ENCODE data around the gene NR5A2.
"Not testable (repeated sequence)": the region's sequence is repeated elsewhere in the genome, so short reads cannot be mapped to it uniquely, and the experiment has no call there.

NR5A2 gene

GRCh38 chr1:200185191-200185590, 157.7 kb downstream of the NR5A2 start:
- not testable (repeated sequence) for H3K4me1 ChIP-seq (ENCODE audit: control insufficient read depth, low read depth, low read length); H3K27me3 ChIP-seq (ENCODE audit: control insufficient read depth, insufficient read depth, low read length); H3K27ac ChIP-seq (ENCODE audit: low read length); H3K9me3 ChIP-seq (ENCODE audit: control insufficient read depth, low read depth, low read length); H3K4me3 ChIP-seq (ENCODE audit: low read length); H3K9ac ChIP-seq (ENCODE audit: low read length); H3K36me3 ChIP-seq (ENCODE audit: control insufficient read depth, low read depth, low read length)

- not testable (repeated sequence) for H3K4me3 ChIP-seq (ENCODE audit: low read length); H3K27me3 ChIP-seq (ENCODE audit: control insufficient read depth, insufficient read depth, low read length)
Observed at GRCh38 chr1:200187332-200187731, 159.8 kb downstream of the NR5A2 start.

GRCh38 chr1:200191993-200192392, 164.5 kb downstream of the NR5A2 start:
- Histone ChIP-seq H3K9ac (ENCODE audit: low read length) (no peak overlapping the region), H3K9me3 (ENCODE audit: control insufficient read depth, low read depth, low read length) (no peaks in the 10 kb centered on the region), H3K4me1 (ENCODE audit: control insufficient read depth, low read depth, low read length) (no peaks in the 10 kb centered on the region), H3K4me3 (ENCODE audit: low read length) (no peak overlapping the region), H3K27ac (ENCODE audit: low read length) (no peak overlapping the region), H3K27me3 (ENCODE audit: control insufficient read depth, insufficient read depth, low read length) (no peaks in the 10 kb centered on the region), H3K36me3 (ENCODE audit: control insufficient read depth, low read depth, low read length) (no peaks in the 10 kb centered on the region)

More at GRCh38 chr1:200187332-200187731, 159.8 kb downstream of the NR5A2 start:
- H3K36me3 ChIP-seq (ENCODE audit: control insufficient read depth, low read depth, low read length); H3K27ac ChIP-seq (ENCODE audit: low read length); H3K9me3 ChIP-seq (ENCODE audit: control insufficient read depth, low read depth, low read length); H3K4me1 ChIP-seq (ENCODE audit: control insufficient read depth, low read depth, low read length); H3K9ac ChIP-seq (ENCODE audit: low read length): not testable (repeated sequence)

- Histone ChIP-seq H3K27ac (ENCODE audit: low read length) (no peak overlapping the region), H3K36me3 (ENCODE audit: control insufficient read depth, low read depth, low read length) (no peaks in the 10 kb centered on the region), H3K4me1 (ENCODE audit: control insufficient read depth, low read depth, low read length) (no peaks in the 10 kb centered on the region)
Observed at GRCh38 chr1:200194477-200194876, 167.0 kb downstream of the NR5A2 start.

GRCh38 chr1:200198236-200198635, 170.7 kb downstream of the NR5A2 start:
- H3K27ac ChIP-seq (ENCODE audit: low read length), result no peak overlapping the region
- H3K9ac ChIP-seq (ENCODE audit: low read length), result no peak overlapping the region
- no peaks in the 10 kb centered on the region for H3K27me3 ChIP-seq (ENCODE audit: control insufficient read depth, insufficient read depth, low read length)
- H3K4me3 ChIP-seq (ENCODE audit: low read length), result no peak overlapping the region
- H3K4me1 ChIP-seq (ENCODE audit: control insufficient read depth, low read depth, low read length), result no peaks in the 10 kb centered on the region
- H3K9me3 ChIP-seq (ENCODE audit: control insufficient read depth, low read depth, low read length), result no peaks in the 10 kb centered on the region
- H3K36me3 ChIP-seq (ENCODE audit: control insufficient read depth, low read depth, low read length), result no peaks in the 10 kb centered on the region

More at GRCh38 chr1:200194477-200194876, 167.0 kb downstream of the NR5A2 start:
- no peak overlapping the region for H3K9ac ChIP-seq (ENCODE audit: low read length)
- H3K27me3 ChIP-seq (ENCODE audit: control insufficient read depth, insufficient read depth, low read length), result no peaks in the 10 kb centered on the region
- H3K9me3 ChIP-seq (ENCODE audit: control insufficient read depth, low read depth, low read length), result no peaks in the 10 kb centered on the region
- no peak overlapping the region for H3K4me3 ChIP-seq (ENCODE audit: low read length)

- Histone ChIP-seq H3K36me3 (ENCODE audit: control insufficient read depth, low read depth, low read length) (no peaks in the 10 kb centered on the region), H3K4me3 (ENCODE audit: low read length) (no peak overlapping the region), H3K9ac (ENCODE audit: low read length) (no peak overlapping the region), H3K9me3 (ENCODE audit: control insufficient read depth, low read depth, low read length) (no peaks in the 10 kb centered on the region), H3K4me1 (ENCODE audit: control insufficient read depth, low read depth, low read length) (no peaks in the 10 kb centered on the region), H3K27me3 (ENCODE audit: control insufficient read depth, insufficient read depth, low read length) (no peaks in the 10 kb centered on the region), H3K27ac (ENCODE audit: low read length) (no peak overlapping the region)
Observed at GRCh38 chr1:200205216-200205995, 177.9 kb downstream of the NR5A2 start.

- no peaks in the 10 kb centered on the region for H3K36me3 ChIP-seq (ENCODE audit: control insufficient read depth, low read depth, low read length)
- no peaks in the 10 kb centered on the region for H3K9me3 ChIP-seq (ENCODE audit: control insufficient read depth, low read depth, low read length)
- no peaks in the 10 kb centered on the region for H3K27me3 ChIP-seq (ENCODE audit: control insufficient read depth, insufficient read depth, low read length)
- H3K9ac ChIP-seq (ENCODE audit: low read length), result no peak overlapping the region
- H3K4me1 ChIP-seq (ENCODE audit: control insufficient read depth, low read depth, low read length), result no peaks in the 10 kb centered on the region
- H3K4me3 ChIP-seq (ENCODE audit: low read length), result no peak overlapping the region
- no peak overlapping the region for H3K27ac ChIP-seq (ENCODE audit: low read length)
Observed at GRCh38 chr1:200206340-200206739, 178.8 kb downstream of the NR5A2 start.

- H3K27me3 ChIP-seq (ENCODE audit: control insufficient read depth, insufficient read depth, low read length), result no peaks in the 10 kb centered on the region
- no peak overlapping the region for H3K27ac ChIP-seq (ENCODE audit: low read length)
- H3K4me3 ChIP-seq (ENCODE audit: low read length), result no peak overlapping the region
- no peaks in the 10 kb centered on the region for H3K36me3 ChIP-seq (ENCODE audit: control insufficient read depth, low read depth, low read length)
- H3K9ac ChIP-seq (ENCODE audit: low read length), result no peak overlapping the region
- no peaks in the 10 kb centered on the region for H3K4me1 ChIP-seq (ENCODE audit: control insufficient read depth, low read depth, low read length)
- H3K9me3 ChIP-seq (ENCODE audit: control insufficient read depth, low read depth, low read length), result no peaks in the 10 kb centered on the region
Observed at GRCh38 chr1:200206761-200207160, 179.3 kb downstream of the NR5A2 start.

GRCh38 chr1:200207711-200208126, 180.2 kb downstream of the NR5A2 start:
- Histone ChIP-seq H3K4me3 (ENCODE audit: low read length) (no peak overlapping the region), H3K4me1 (ENCODE audit: control insufficient read depth, low read depth, low read length) (no peaks in the 10 kb centered on the region), H3K36me3 (ENCODE audit: control insufficient read depth, low read depth, low read length) (no peaks in the 10 kb centered on the region), H3K9me3 (ENCODE audit: control insufficient read depth, low read depth, low read length) (no peaks in the 10 kb centered on the region), H3K27me3 (ENCODE audit: control insufficient read depth, insufficient read depth, low read length) (no peaks in the 10 kb centered on the region), H3K27ac (ENCODE audit: low read length) (no peak overlapping the region), H3K9ac (ENCODE audit: low read length) (no peak overlapping the region)

- no peaks in the 10 kb centered on the region for H3K9me3 ChIP-seq (ENCODE audit: control insufficient read depth, low read depth, low read length)
- H3K36me3 ChIP-seq (ENCODE audit: control insufficient read depth, low read depth, low read length), result no peaks in the 10 kb centered on the region
- no peak overlapping the region for H3K27ac ChIP-seq (ENCODE audit: low read length)
Observed at GRCh38 chr1:200211157-200211556, 183.6 kb downstream of the NR5A2 start.

GRCh38 chr1:200213392-200213791, 185.9 kb downstream of the NR5A2 start:
- H3K9me3 ChIP-seq (ENCODE audit: control insufficient read depth, low read depth, low read length), result no peaks in the 10 kb centered on the region
- H3K27me3 ChIP-seq (ENCODE audit: control insufficient read depth, insufficient read depth, low read length), result no peaks in the 10 kb centered on the region
- no peaks in the 10 kb centered on the region for H3K36me3 ChIP-seq (ENCODE audit: control insufficient read depth, low read depth, low read length)
- no peak overlapping the region for H3K4me3 ChIP-seq (ENCODE audit: low read length)
- H3K9ac ChIP-seq (ENCODE audit: low read length), result no peak overlapping the region
- H3K27ac ChIP-seq (ENCODE audit: low read length), result no peak overlapping the region
- no peaks in the 10 kb centered on the region for H3K4me1 ChIP-seq (ENCODE audit: control insufficient read depth, low read depth, low read length)

More at GRCh38 chr1:200211157-200211556, 183.6 kb downstream of the NR5A2 start:
- H3K9ac ChIP-seq (ENCODE audit: low read length), result no peak overlapping the region
- H3K4me1 ChIP-seq (ENCODE audit: control insufficient read depth, low read depth, low read length), result no peaks in the 10 kb centered on the region
- no peak overlapping the region for H3K4me3 ChIP-seq (ENCODE audit: low read length)
- no peaks in the 10 kb centered on the region for H3K27me3 ChIP-seq (ENCODE audit: control insufficient read depth, insufficient read depth, low read length)

- Histone ChIP-seq H3K9ac (ENCODE audit: low read length) (no peak overlapping the region), H3K27ac (ENCODE audit: low read length) (no peak overlapping the region), H3K4me1 (ENCODE audit: control insufficient read depth, low read depth, low read length) (no peaks in the 10 kb centered on the region), H3K9me3 (ENCODE audit: control insufficient read depth, low read depth, low read length) (no peaks in the 10 kb centered on the region), H3K36me3 (ENCODE audit: control insufficient read depth, low read depth, low read length) (no peaks in the 10 kb centered on the region), H3K27me3 (ENCODE audit: control insufficient read depth, insufficient read depth, low read length) (no peaks in the 10 kb centered on the region), H3K4me3 (ENCODE audit: low read length) (no peak overlapping the region)
Observed at GRCh38 chr1:200213921-200214320, 186.4 kb downstream of the NR5A2 start.
